Osteoblast (primary cell): ENCODE measurements around the gene ARHGAP9. TPM values are rescaled to one million over a fixed set of nuclear protein-coding genes. Genes with fewer than 3 reads are reported as not detected.
A peak's percentile ranks its signal among the peaks of the same experiment; 100 is the strongest.

Experiments used
- DNase-seq: peaks from one replicate; pipeline ENCODE4 v3.0.0; 2011; ENCODE audit warnings: low spot score, mixed read lengths; ENCODE audit not compliant: insufficient read length; ENCODE audit errors: missing footprints
- H2AFZ ChIP-seq: 2 replicates; pipeline ENCODE4 v1.6.0; 2011; ENCODE audit warnings: mild to moderate bottlenecking, low read length
- H3K27ac ChIP-seq: 2 replicates; pipeline ENCODE4 v1.5.1; 2011; ENCODE audit warnings: mild to moderate bottlenecking, low read depth, low read length, moderate library complexity
- H3K27me3 ChIP-seq: 2 replicates; pipeline ENCODE4 v1.6.0; 2012; ENCODE audit warnings: mild to moderate bottlenecking, control low read depth, inconsistent platforms, low read length, moderate library complexity; ENCODE audit not compliant: insufficient read depth
- H3K36me3 ChIP-seq: 2 replicates; pipeline ENCODE4 v1.5.1; 2011; ENCODE audit warnings: mild to moderate bottlenecking, low read length, control low read depth, moderate library complexity; ENCODE audit not compliant: insufficient read depth
- H3K4me1 ChIP-seq: 2 replicates; pipeline ENCODE4 v1.5.1; 2011; ENCODE audit warnings: mild to moderate bottlenecking, low read length, control low read depth, moderate library complexity; ENCODE audit not compliant: insufficient read depth
- H3K4me2 ChIP-seq: 2 replicates; pipeline ENCODE4 v1.6.0; 2011; ENCODE audit warnings: mild to moderate bottlenecking, low read length; ENCODE audit not compliant: insufficient read depth
- H3K4me3 ChIP-seq: fragments of 200-600 bp; sonication (generic); 3 replicates; pipeline ENCODE4 v1.5.1; 2012; ENCODE audit warnings: mild to moderate bottlenecking, low read length, inconsistent platforms; ENCODE audit not compliant: insufficient read depth
- H3K79me2 ChIP-seq: 2 replicates; pipeline ENCODE4 v1.6.0; 2012; ENCODE audit warnings: mild to moderate bottlenecking, low read length, control low read depth, inconsistent platforms; ENCODE audit not compliant: insufficient read depth
- H3K9me3 ChIP-seq: 2 replicates; pipeline ENCODE4 v1.5.1; 2011; ENCODE audit warnings: low read depth, low read length, control low read depth
- H4K20me1 ChIP-seq: 2 replicates; pipeline ENCODE4 v1.6.0; 2012; ENCODE audit warnings: mild to moderate bottlenecking, low read length, control low read depth; ENCODE audit not compliant: insufficient read depth
- CTCF ChIP-seq: IDR thresholded peaks from 2 replicates; pipeline ENCODE4 v1.5.1; 2011; ENCODE audit warnings: mild to moderate bottlenecking, low read depth, low read length, moderate library complexity; ENCODE audit errors: extremely low read depth
- total RNA-seq: library from RNA; depleted of rRNA; stranded (reverse); fragments of >200 nt; gene quantifications from 2 replicates; pipeline ENCODE4 v1.2.3, GENCODE V29; 2012

The ARHGAP9 gene
- 0.29 and 0.36 TPM in 2 replicates for total RNA-seq

DNA sequence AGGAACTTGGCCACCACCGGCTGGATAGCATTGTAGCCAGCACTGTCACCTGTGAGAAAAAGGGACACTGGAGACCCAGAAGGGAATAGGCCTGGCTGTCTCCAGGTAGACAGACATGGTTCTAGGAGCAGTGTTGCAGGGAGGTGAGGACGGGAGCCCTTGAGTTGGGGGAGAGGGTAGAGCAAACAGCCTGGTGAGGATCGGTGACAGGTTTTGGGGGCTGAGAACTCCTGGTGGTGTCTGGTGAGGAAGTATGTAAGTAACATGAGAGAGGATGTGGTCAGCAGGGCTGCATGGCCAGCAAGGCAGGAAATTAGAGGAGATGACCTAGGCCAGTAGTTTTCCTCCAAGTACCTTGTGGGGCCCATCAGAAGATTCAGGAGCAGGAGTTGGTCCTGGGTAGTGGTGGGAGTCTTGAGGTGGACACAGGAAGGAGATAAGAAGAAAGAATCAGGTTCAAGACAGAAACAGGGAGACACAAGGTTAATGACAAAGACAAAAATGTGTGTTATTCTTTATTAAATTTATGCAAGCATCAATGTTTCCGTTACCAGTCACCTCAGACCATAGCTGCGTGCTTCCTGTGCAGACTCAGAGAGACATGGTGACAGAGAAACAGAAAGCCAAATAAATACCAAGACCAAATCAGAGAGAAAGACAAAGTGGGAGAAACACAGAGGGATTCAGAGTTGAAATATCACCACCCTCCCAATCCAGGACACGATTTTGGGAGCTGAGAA, at the start of gene ARHGAP9:
Gene ARHGAP9, minus strand, starts transcription at position 491 of the 740 bp plus-strand sequence. Its CDS starts 460 bp downstream, at position 31.
- no peak within 1 kb of the TSS for H3K27ac ChIP-seq
- H3K9me3 ChIP-seq, result no peaks in the 10 kb centered on the region
- no peaks in the 10 kb centered on the region for H3K79me2 ChIP-seq
- TF ChIP-seq CTCF, result no peak
- H3K36me3 ChIP-seq, result no peaks in the 10 kb centered on the region
- H3K4me3 ChIP-seq, result no peak within 1 kb of the TSS
- H3K4me2 ChIP-seq, result no peak within 1 kb of the TSS
- H3K4me1 ChIP-seq, result no peaks in the 10 kb centered on the region
- H4K20me1 ChIP-seq, result no peaks in the 10 kb centered on the region
- peak; percentile 74 for DNase-seq
- no peak within 1 kb of the TSS for H2AFZ ChIP-seq
- H3K27me3 ChIP-seq, result peaks cover 63% of the 10 kb centered on the region

DNA sequence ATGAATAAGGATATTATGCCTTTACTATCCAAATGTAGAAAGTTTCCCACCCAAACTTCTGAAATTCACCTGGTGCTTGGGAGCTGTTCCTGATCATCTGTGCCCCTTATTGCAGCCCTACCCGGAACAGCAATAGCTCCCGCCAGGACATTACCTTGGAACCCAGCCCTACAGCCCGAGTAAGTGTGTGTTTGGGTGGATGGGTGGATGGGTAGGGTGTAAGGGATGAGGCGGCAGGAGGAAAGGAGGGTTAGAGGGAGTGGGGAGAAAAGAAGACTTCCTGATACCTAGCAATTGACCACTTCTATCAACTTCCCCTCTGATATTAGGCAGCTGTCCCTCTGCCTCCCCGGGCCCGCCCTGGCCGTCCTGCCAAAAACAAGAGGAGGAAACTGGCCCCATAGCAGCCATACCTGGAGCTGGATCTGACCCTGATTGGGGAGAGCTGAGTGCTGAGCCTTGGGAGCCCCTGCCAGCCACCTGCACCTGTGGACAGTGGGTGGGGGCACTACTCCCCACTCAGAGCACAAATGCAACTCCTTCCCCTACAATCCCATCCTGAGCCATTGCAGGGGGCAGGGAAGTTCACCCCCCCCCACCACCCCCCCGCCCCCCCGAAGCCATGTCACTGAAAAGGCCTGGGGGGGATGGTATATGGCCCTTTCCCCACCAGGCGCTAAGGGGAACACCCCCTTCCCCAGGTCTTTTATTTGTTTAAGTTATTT, 49.3 kb upstream of the ARHGAP9 start:
- Histone ChIP-seq H3K4me1 (peaks cover 7% of the 10 kb centered on the region), H4K20me1 (peaks cover 33% of the 10 kb centered on the region), H3K9me3 (no peaks in the 10 kb centered on the region), H3K4me2 (no peak overlapping the region), H3K27me3 (no peaks in the 10 kb centered on the region), H2AFZ (no peak overlapping the region), H3K79me2 (peaks cover 36% of the 10 kb centered on the region), H3K36me3 (peaks cover 80% of the 10 kb centered on the region), H3K27ac (no peak overlapping the region), H3K4me3 (no peak overlapping the region)
- TF ChIP-seq CTCF, result no peak
- peak; percentile 73 for DNase-seq

- no peak overlapping the region for H2AFZ ChIP-seq
- no peaks in the 10 kb centered on the region for H3K9me3 ChIP-seq
- peaks cover 74% of the 10 kb centered on the region for H3K36me3 ChIP-seq
- peaks cover 44% of the 10 kb centered on the region for H3K79me2 ChIP-seq
- no peak overlapping the region for H3K27ac ChIP-seq
- H3K4me2 ChIP-seq, result no peak overlapping the region
- peaks cover 41% of the 10 kb centered on the region for H4K20me1 ChIP-seq
- H3K27me3 ChIP-seq, result no peaks in the 10 kb centered on the region
- no peak overlapping the region for H3K4me3 ChIP-seq
- H3K4me1 ChIP-seq, result peaks cover 14% of the 10 kb centered on the region
- TF ChIP-seq CTCF, result no peak
- DNase-seq, result peak; percentile 79
Measured at GRCh38 chr12:57528176-57528575, 48.5 kb upstream of the ARHGAP9 start.

- Histone ChIP-seq H2AFZ (no peak overlapping the region), H3K79me2 (peaks cover 45% of the 10 kb centered on the region), H3K4me2 (no peak overlapping the region), H3K9me3 (no peaks in the 10 kb centered on the region), H3K27me3 (no peaks in the 10 kb centered on the region), H3K27ac (no peak overlapping the region), H3K4me3 (no peak overlapping the region), H3K36me3 (peaks cover 64% of the 10 kb centered on the region), H4K20me1 (peaks cover 41% of the 10 kb centered on the region), H3K4me1 (peaks cover 15% of the 10 kb centered on the region)
- TF ChIP-seq CTCF, result no peak
- DNase-seq, result no peak
Measured at GRCh38 chr12:57527184-57527583, 47.5 kb upstream of the ARHGAP9 start.
